HEK293 (cell line): ENCODE results near the gene MBD3L5.

Source experiments
- CTCF ChIA-PET: fragments of 350-600 bp; formaldehyde crosslinking; extraction: SDS; loops from one replicate; lab custom pipeline; 2021; ENCODE audit warnings: antibody characterized with exemption; lab: Yijun Ruan, JAX
- POLR2A ChIA-PET: fragments of 300-600 bp; formaldehyde crosslinking; extraction: SDS; loops from one replicate; lab custom pipeline; 2020; ENCODE audit warnings: antibody characterized with exemption, inconsistent platforms; lab: Yijun Ruan, JAX
- H3K27ac ChIP-seq: fragments of 200-500 bp; sonication (Bioruptor generic); 2 replicates; pipeline ENCODE4 v1.5.1; 2014; ENCODE audit warnings: low read depth, low read length, control low read depth, inconsistent platforms; ENCODE audit errors: extremely low read depth
- H3K36me3 ChIP-seq, 2 experiments: fragments of 200-500 bp in 1 of 2; sonication (Bioruptor generic) in 1 of 2; 1 replicate in 1 of 2; 2 replicates in 1 of 2; pipeline ENCODE4 v1.5.1; 2014 to 2017; ENCODE audit warnings: inconsistent platforms in 2 of 2, low read length in 2 of 2; ENCODE audit not compliant: control insufficient read depth in 2 of 2, insufficient read depth in 1 of 2
- H3K4me1 ChIP-seq: fragments of 200-500 bp; sonication (Bioruptor generic); 2 replicates; pipeline ENCODE4 v1.5.1; 2014; ENCODE audit warnings: mild to moderate bottlenecking, low read length, inconsistent platforms; ENCODE audit not compliant: control insufficient read depth, insufficient read depth
- H3K4me3 ChIP-seq: 2 replicates; pipeline ENCODE4 v1.5.1; 2011; ENCODE audit warnings: low read depth, mild to moderate bottlenecking, control low read depth, low read length, moderate library complexity
- H3K9me3 ChIP-seq: fragments of 200-500 bp; sonication (Bioruptor generic); 2 replicates; pipeline ENCODE4 v1.5.1; 2014; ENCODE audit warnings: low read depth, low read length, inconsistent platforms; ENCODE audit not compliant: control insufficient read depth, insufficient read depth
- AEBP2 ChIP-seq: fragments of 450-650 bp; formaldehyde crosslinking; IDR thresholded peaks from 2 replicates; pipeline ENCODE4 v1.5.1; 2016; ENCODE audit warnings: missing biosample characterization, missing genetic modification characterization, borderline replicate concordance
- KLF1 ChIP-seq: fragments of 450-650 bp; formaldehyde crosslinking; IDR thresholded peaks from 2 replicates; pipeline ENCODE4 v1.5.1; 2016; ENCODE audit warnings: missing biosample characterization, missing genetic modification characterization
- KLF9 ChIP-seq: fragments of 450-650 bp; formaldehyde crosslinking; IDR thresholded peaks from 2 replicates; pipeline ENCODE4 v1.5.1; 2016; ENCODE audit warnings: missing biosample characterization, missing genetic modification characterization, low read depth
- WT1 ChIP-seq: fragments of 450-650 bp; formaldehyde crosslinking; IDR thresholded peaks from 2 replicates; pipeline ENCODE4 v1.5.1; 2016; ENCODE audit warnings: missing biosample characterization, missing genetic modification characterization
- ZBTB10 ChIP-seq: fragments of 450-650 bp; formaldehyde crosslinking; IDR thresholded peaks from 2 replicates; pipeline ENCODE4 v1.5.1; 2016; ENCODE audit warnings: missing biosample characterization, missing genetic modification characterization
- ZBTB44 ChIP-seq: fragments of 450-650 bp; IDR thresholded peaks from 2 replicates; pipeline ENCODE4 v1.5.1; 2018; ENCODE audit warnings: missing biosample characterization, mild to moderate bottlenecking, missing genetic modification characterization
- ZNF133 ChIP-seq: fragments of 450-650 bp; formaldehyde crosslinking; IDR thresholded peaks from 2 replicates; pipeline ENCODE4 v1.5.1; 2016; ENCODE audit warnings: missing biosample characterization, missing genetic modification characterization
- ZNF248 ChIP-seq: fragments of 450-650 bp; formaldehyde crosslinking; IDR thresholded peaks from 2 replicates; pipeline ENCODE4 v1.5.1; 2017; ENCODE audit warnings: missing biosample characterization, missing genetic modification characterization
- ZNF292 ChIP-seq: fragments of 450-650 bp; formaldehyde crosslinking; IDR thresholded peaks from 2 replicates; pipeline ENCODE4 v1.5.1; 2016; ENCODE audit warnings: low read depth, missing biosample characterization, missing genetic modification characterization, borderline replicate concordance
- ZNF449 ChIP-seq: fragments of 450-650 bp; formaldehyde crosslinking; IDR thresholded peaks from 2 replicates; pipeline ENCODE4 v1.5.1; 2017; ENCODE audit warnings: missing biosample characterization, mild to moderate bottlenecking, missing genetic modification characterization, moderate library complexity
- ZNF660 ChIP-seq: fragments of 450-650 bp; IDR thresholded peaks from 2 replicates; pipeline ENCODE4 v1.5.1; 2018; ENCODE audit warnings: missing biosample characterization, mild to moderate bottlenecking, missing genetic modification characterization
- ZSCAN23 ChIP-seq: fragments of 450-650 bp; formaldehyde crosslinking; IDR thresholded peaks from 2 replicates; pipeline ENCODE4 v1.5.1; 2016; ENCODE audit warnings: missing biosample characterization, missing genetic modification characterization
- TF ChIP-seq, protein P1 (sequence below): fragments of 450-650 bp; formaldehyde crosslinking; IDR thresholded peaks from 2 replicates; pipeline ENCODE4 v1.5.0; 2017; ENCODE audit warnings: missing biosample characterization, missing genetic modification characterization, borderline replicate concordance
- TF ChIP-seq, protein P2 (sequence below): fragments of 450-650 bp; formaldehyde crosslinking; IDR thresholded peaks from 2 replicates; pipeline ENCODE4 v1.5.1; 2016; ENCODE audit warnings: missing biosample characterization, missing genetic modification characterization
- TF ChIP-seq, protein P3 (sequence below): fragments of 450-650 bp; formaldehyde crosslinking; IDR thresholded peaks from 2 replicates; pipeline ENCODE4 v1.5.1; 2017; ENCODE audit warnings: missing biosample characterization, missing genetic modification characterization
- TF ChIP-seq, protein P4 (sequence below): sonication (generic); formaldehyde crosslinking; IDR thresholded peaks from 2 replicates; pipeline ENCODE4 v1.8.1; 2022; ENCODE audit warnings: mild to moderate bottlenecking, moderate library complexity, missing genetic modification reagents

MBD3L5 gene

GRCh38 chr19:7067716-7068115, 37.3 kb downstream of the MBD3L5 start:
- no peak overlapping the region for H3K4me3 ChIP-seq
- no peaks in the 10 kb centered on the region for H3K9me3 ChIP-seq
- CTCF ChIA-PET, result interaction anchor here (0.7 to 1.1 kb wide), 2 partner anchors 257 to 551 kb away, joined by 3 to 4 read pairs; no protein-coding TSS in a partner anchor
- TF ChIP-seq, protein P1, sequence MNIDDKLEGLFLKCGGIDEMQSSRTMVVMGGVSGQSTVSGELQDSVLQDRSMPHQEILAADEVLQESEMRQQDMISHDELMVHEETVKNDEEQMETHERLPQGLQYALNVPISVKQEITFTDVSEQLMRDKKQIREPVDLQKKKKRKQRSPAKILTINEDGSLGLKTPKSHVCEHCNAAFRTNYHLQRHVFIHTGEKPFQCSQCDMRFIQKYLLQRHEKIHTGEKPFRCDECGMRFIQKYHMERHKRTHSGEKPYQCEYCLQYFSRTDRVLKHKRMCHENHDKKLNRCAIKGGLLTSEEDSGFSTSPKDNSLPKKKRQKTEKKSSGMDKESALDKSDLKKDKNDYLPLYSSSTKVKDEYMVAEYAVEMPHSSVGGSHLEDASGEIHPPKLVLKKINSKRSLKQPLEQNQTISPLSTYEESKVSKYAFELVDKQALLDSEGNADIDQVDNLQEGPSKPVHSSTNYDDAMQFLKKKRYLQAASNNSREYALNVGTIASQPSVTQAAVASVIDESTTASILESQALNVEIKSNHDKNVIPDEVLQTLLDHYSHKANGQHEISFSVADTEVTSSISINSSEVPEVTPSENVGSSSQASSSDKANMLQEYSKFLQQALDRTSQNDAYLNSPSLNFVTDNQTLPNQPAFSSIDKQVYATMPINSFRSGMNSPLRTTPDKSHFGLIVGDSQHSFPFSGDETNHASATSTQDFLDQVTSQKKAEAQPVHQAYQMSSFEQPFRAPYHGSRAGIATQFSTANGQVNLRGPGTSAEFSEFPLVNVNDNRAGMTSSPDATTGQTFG (tag by site-specific recombination), result no peak
- TF ChIP-seq KLF1 (tag by site-specific recombination), result no peak
- no peak for TF ChIP-seq ZBTB10 (tag by site-specific recombination)
- no peak for TF ChIP-seq ZNF449 (tag by site-specific recombination)
- TF ChIP-seq ZNF660 (tag by site-specific recombination), result no peak
- no peak for TF ChIP-seq ZSCAN23 (tag by site-specific recombination)
- POLR2A ChIA-PET, result interaction anchor here (0.5 to 2.6 kb wide), 2 partner anchors 31 to 68 kb away, joined by 4 to 30 read pairs; no protein-coding TSS in a partner anchor
- H3K36me3 ChIP-seq, result peaks cover 0 to 17% of the 10 kb centered on the region in 2 experiments; a peak in 2 of 3 replicates
- no peak overlapping the region for H3K27ac ChIP-seq
- H3K4me1 ChIP-seq, result no peaks in the 10 kb centered on the region

GRCh38 chr19:7068599-7068998, 38.2 kb downstream of the MBD3L5 start:
- Histone ChIP-seq H3K4me1 (no peaks in the 10 kb centered on the region), H3K36me3 (peaks cover 6 to 25% of the 10 kb centered on the region in 2 experiments; a peak in 2 of 3 replicates), H3K9me3 (no peaks in the 10 kb centered on the region), H3K27ac (no peak overlapping the region), H3K4me3 (no peak overlapping the region; the same call in 1 of the 2 replicates)
- ChIA-PET CTCF (interaction anchor here (0.6 to 1.3 kb wide), 5 partner anchors 13 to 612 kb away, joined by 3 to 5 read pairs (median 3); partner anchors contain the start of gene TRAPPC5), POLR2A (interaction anchor here (0.6 to 2.6 kb wide), 9 partner anchors 9 to 437 kb away, joined by 3 to 30 read pairs (median 4); partner anchors contain the start of gene INSR)
- TF ChIP-seq ZNF292 (tag by site-specific recombination), result no peak
- TF ChIP-seq, protein P2, sequence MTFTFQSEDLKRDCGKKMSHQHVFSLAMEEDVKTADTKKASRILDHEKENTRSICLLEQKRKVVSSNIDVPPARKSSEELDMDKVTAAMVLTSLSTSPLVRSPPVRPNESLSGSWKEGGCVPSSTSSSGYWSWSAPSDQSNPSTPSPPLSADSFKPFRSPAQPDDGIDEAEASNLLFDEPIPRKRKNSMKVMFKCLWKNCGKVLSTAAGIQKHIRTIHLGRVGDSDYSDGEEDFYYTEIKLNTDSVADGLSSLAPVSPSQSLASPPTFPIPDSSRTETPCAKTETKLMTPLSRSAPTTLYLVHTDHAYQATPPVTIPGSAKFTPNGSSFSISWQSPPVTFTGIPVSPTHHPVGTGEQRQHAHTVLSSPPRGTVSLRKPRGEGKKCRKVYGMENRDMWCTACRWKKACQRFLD, result no peak
- TF ChIP-seq ZNF248 (tag by site-specific recombination), result no peak
- TF ChIP-seq AEBP2, result no peak
- TF ChIP-seq ZNF133, result no peak
- no peak for TF ChIP-seq KLF9 (tag by site-specific recombination)
- TF ChIP-seq, protein P3, sequence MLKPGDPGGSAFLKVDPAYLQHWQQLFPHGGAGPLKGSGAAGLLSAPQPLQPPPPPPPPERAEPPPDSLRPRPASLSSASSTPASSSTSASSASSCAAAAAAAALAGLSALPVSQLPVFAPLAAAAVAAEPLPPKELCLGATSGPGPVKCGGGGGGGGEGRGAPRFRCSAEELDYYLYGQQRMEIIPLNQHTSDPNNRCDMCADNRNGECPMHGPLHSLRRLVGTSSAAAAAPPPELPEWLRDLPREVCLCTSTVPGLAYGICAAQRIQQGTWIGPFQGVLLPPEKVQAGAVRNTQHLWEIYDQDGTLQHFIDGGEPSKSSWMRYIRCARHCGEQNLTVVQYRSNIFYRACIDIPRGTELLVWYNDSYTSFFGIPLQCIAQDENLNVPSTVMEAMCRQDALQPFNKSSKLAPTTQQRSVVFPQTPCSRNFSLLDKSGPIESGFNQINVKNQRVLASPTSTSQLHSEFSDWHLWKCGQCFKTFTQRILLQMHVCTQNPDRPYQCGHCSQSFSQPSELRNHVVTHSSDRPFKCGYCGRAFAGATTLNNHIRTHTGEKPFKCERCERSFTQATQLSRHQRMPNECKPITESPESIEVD, result no peak
- TF ChIP-seq, protein P4, sequence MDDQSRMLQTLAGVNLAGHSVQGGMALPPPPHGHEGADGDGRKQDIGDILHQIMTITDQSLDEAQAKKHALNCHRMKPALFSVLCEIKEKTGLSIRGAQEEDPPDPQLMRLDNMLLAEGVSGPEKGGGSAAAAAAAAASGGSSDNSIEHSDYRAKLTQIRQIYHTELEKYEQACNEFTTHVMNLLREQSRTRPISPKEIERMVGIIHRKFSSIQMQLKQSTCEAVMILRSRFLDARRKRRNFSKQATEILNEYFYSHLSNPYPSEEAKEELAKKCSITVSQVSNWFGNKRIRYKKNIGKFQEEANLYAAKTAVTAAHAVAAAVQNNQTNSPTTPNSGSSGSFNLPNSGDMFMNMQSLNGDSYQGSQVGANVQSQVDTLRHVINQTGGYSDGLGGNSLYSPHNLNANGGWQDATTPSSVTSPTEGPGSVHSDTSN (CRISPR knock-in tag), result no peak
- no peak for TF ChIP-seq ZBTB44 (tag by site-specific recombination)
- TF ChIP-seq WT1 (tag by site-specific recombination), result no peak
